ENCODE measurements around the gene CACNG4. TPM values are rescaled to one million over a fixed set of nuclear protein-coding genes. Genes with fewer than 3 reads are reported as not detected.

CACNG4 gene
- total and polyA plus RNA-seq, 2 of the 4 experiments (the other 2 are of a cell fraction), result under 0.01 to 0.53 TPM

- Histone ChIP-seq H3K14ac (replicated peaks; ENCODE audit: low read depth, low read length) (no peak overlapping the region), H3K4me1 (ENCODE audit: control insufficient read depth, insufficient read depth, low read length) (no peaks in the 10 kb centered on the region), H4K8ac (ENCODE audit: low read depth in 2 of 2, low read length in 2 of 2) (no peak overlapping the region), H3K4ac (ENCODE audit: low read depth, low read length) (no peak overlapping the region), H3K27ac (ENCODE audit: insufficient read depth, low read length) (no peak overlapping the region), H4K20me1 (ENCODE audit: insufficient read depth, low read length) (no peaks in the 10 kb centered on the region), H2BK120ac (ENCODE audit: low read depth, low read length) (no peak overlapping the region), H2AFZ (replicated peaks; ENCODE audit: low read length, poor library complexity) (peak overlapping the region; percentile 36), H3K4me3 (ENCODE audit: insufficient read depth, low read depth, low read length) (no peak overlapping the region), H2AK9ac (replicated peaks; ENCODE audit: low read depth, low read length, poor library complexity) (no peak overlapping the region), H2BK20ac (ENCODE audit: low read depth, low read length) (no peak overlapping the region), H3K23ac (ENCODE audit: low read depth, low read length) (no peak overlapping the region), H3K18ac (ENCODE audit: low read depth, low read length) (no peak overlapping the region), H3K4me2 (ENCODE audit: low read depth, low read length) (no peak overlapping the region), H2BK5ac (ENCODE audit: low read depth, low read length, poor library complexity, severe bottlenecking) (no peak overlapping the region), H3K79me1 (ENCODE audit: low read depth in 1 of 2, low read length in 2 of 2) (no peaks in the 10 kb centered on the region), H3K56ac (ENCODE audit: extremely low read depth, insufficient read depth, low read length) (no peak overlapping the region), H3K27me3 (ENCODE audit: control insufficient read depth, insufficient read depth, low read length) (peaks cover 42% of the 10 kb centered on the region), H3K9me3 (ENCODE audit: control insufficient read depth, insufficient read depth, low read length) (peaks cover 7% of the 10 kb centered on the region; the same call in 1 of the 2 replicates), H2AK5ac (ENCODE audit: low read depth, low read length) (no peak overlapping the region), H3K9me1 (ENCODE audit: insufficient read depth, low read length) (no peaks in the 10 kb centered on the region), H4K91ac (ENCODE audit: insufficient read depth, low read depth, low read length) (no peak overlapping the region), H2BK15ac (ENCODE audit: low read depth, low read length) (no peak overlapping the region), H3K36me3 (ENCODE audit: control insufficient read depth, insufficient read depth, low read length) (no peaks in the 10 kb centered on the region), H3K9ac (ENCODE audit: low read depth, low read length) (no peak overlapping the region), H4K5ac (ENCODE audit: low read depth, low read length) (no peak overlapping the region)
- ChIA-PET POLR2A (ENCODE audit: unreplicated experiment) (no interaction called here), CTCF (no interaction called here)
- WGBS, 2 experiments (ENCODE audit: extremely low coverage in 2 of 2, insufficient read length in 1 of 2), result 43% methylated on average over 1 of the region's 6 CpGs; no CpG with 5 or more reads in 1 of the 2 experiments
- BruUV-seq (replicated peaks), result no TSS peak
- in situ Hi-C loops (cut with MboI; ENCODE audit: low sequenced_read_pairs), result no loop called here
- DNase-seq (no peak), ATAC-seq (ENCODE audit: low read depth) (no peak)
- no peak for TF ChIP-seq RCOR1 (IDR thresholded peaks at IDR 0.05; ENCODE audit: insufficient replicate concordance, low read length)
- intact Hi-C loops (cut with micrococcal nuclease), result no loop called here
- dilution Hi-C loops (cut with HindIII; ENCODE audit: low sequenced_read_pairs, unreplicated experiment), result no loop called here
Observed at GRCh38 chr17:67008101-67008500, 43.6 kb downstream of the CACNG4 start.

All from IMR-90 (cell line).